Progenitor cell of endocrine pancreas (in vitro differentiated cells): ENCODE data around the gene CIB4. TPM values are rescaled to one million over a fixed set of nuclear protein-coding genes. Genes with fewer than 3 reads are reported as not detected.

Experiments used
- DNase-seq: peaks from one replicate; pipeline ENCODE4 v3.0.0; 2021; ENCODE audit warnings: low spot score; ENCODE audit not compliant: unreplicated experiment
- H3K27ac Mint-ChIP-seq: 2 replicates; pipeline ENCODE4 v1.8.0; 2021; ENCODE audit warnings: mild to moderate bottlenecking, moderate library complexity, mixed read lengths
- H3K27me3 Mint-ChIP-seq: 2 replicates; pipeline ENCODE4 v1.8.0; 2021; ENCODE audit warnings: mixed read lengths
- H3K36me3 Mint-ChIP-seq: 2 replicates; pipeline ENCODE4 v1.8.0; 2022; ENCODE audit warnings: mixed read lengths; ENCODE audit not compliant: insufficient read depth
- H3K4me1 Mint-ChIP-seq: 2 replicates; pipeline ENCODE4 v1.8.0; 2021; ENCODE audit warnings: low read depth, mixed read lengths
- H3K4me3 Mint-ChIP-seq: 2 replicates; pipeline ENCODE4 v1.8.0; 2021; ENCODE audit warnings: low read depth, mild to moderate bottlenecking, moderate library complexity, mixed read lengths
- H3K9me3 Mint-ChIP-seq: 2 replicates; pipeline ENCODE4 v1.8.0; 2021; ENCODE audit warnings: low read depth, mixed read lengths
- long read RNA-seq: library from polyadenylated mRNA; unstranded; transcript quantifications from one replicate; pipeline ENCODE4 v2.0.0, GENCODE V29; 2020
- total RNA-seq: library from RNA; stranded (reverse); gene quantifications from 2 replicates; pipeline ENCODE4 v1.2.1, GENCODE V29; 2021
- TF ChIP-seq, protein P1 (sequence below): fragments of 200-600 bp; sonication (generic); IDR thresholded peaks from one replicate; pipeline ENCODE4 v1.5.0; 2021; ENCODE audit warnings: antibody characterized with exemption, mild to moderate bottlenecking; ENCODE audit not compliant: unreplicated experiment

CIB4 gene
- not detected in 2 replicates for total RNA-seq
- long read RNA-seq = 0 reads

- peaks cover 18% of the 10 kb centered on the region for H3K27me3 Mint-ChIP-seq
- H3K4me1 Mint-ChIP-seq = peaks cover 10% of the 10 kb centered on the region
- H3K36me3 Mint-ChIP-seq = no peaks in the 10 kb centered on the region
- no peak for DNase-seq
- H3K4me3 Mint-ChIP-seq = no peak within 1 kb of the TSS
- no peaks in the 10 kb centered on the region for H3K9me3 Mint-ChIP-seq
- H3K27ac Mint-ChIP-seq = no peak within 1 kb of the TSS
- TF ChIP-seq, protein P1, sequence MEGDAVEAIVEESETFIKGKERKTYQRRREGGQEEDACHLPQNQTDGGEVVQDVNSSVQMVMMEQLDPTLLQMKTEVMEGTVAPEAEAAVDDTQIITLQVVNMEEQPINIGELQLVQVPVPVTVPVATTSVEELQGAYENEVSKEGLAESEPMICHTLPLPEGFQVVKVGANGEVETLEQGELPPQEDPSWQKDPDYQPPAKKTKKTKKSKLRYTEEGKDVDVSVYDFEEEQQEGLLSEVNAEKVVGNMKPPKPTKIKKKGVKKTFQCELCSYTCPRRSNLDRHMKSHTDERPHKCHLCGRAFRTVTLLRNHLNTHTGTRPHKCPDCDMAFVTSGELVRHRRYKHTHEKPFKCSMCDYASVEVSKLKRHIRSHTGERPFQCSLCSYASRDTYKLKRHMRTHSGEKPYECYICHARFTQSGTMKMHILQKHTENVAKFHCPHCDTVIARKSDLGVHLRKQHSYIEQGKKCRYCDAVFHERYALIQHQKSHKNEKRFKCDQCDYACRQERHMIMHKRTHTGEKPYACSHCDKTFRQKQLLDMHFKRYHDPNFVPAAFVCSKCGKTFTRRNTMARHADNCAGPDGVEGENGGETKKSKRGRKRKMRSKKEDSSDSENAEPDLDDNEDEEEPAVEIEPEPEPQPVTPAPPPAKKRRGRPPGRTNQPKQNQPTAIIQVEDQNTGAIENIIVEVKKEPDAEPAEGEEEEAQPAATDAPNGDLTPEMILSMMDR = no peak
Observed at GRCh38 chr2:26640781-26641564, at the start of gene CIB4. Gene CIB4 (minus strand): TSS chr2:26641366. CDS start chr2:26641314, 52 bp downstream.

GRCh38 chr2:26687801-26688200, 46.6 kb upstream of the CIB4 start:
- peaks cover 21% of the 10 kb centered on the region for H3K27me3 Mint-ChIP-seq
- no peaks in the 10 kb centered on the region for H3K9me3 Mint-ChIP-seq
- peak overlapping the region; percentile 47 for H3K4me3 Mint-ChIP-seq
- no peaks in the 10 kb centered on the region for H3K36me3 Mint-ChIP-seq
- H3K4me1 Mint-ChIP-seq = peaks cover 45% of the 10 kb centered on the region
- no peak for DNase-seq
- H3K27ac Mint-ChIP-seq = peak overlapping the region; percentile 96
- TF ChIP-seq, protein P1 = no peak

DNA sequence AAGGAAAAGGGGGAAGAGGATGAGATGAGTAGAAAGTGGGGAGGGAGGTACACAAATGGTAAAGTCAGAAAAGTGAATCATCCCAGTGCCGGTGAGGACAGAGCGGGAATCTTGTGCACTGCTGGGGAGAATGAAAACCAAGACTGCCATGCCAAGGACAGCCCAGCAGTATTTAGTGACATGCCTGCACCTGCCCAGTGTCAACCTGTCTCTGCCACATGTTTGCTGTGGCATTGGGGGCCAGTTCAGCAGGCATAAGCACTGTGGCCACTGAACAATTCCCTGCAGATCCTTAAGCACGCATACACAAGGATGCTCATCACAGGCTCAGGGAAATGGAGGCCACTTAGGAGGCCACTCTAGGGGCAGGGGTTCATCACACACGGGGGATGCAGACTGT, 46.2 kb upstream of the CIB4 start:
- no peak for DNase-seq
- peaks cover 23% of the 10 kb centered on the region for H3K27me3 Mint-ChIP-seq
- H3K4me1 Mint-ChIP-seq = peaks cover 45% of the 10 kb centered on the region
- H3K9me3 Mint-ChIP-seq = no peaks in the 10 kb centered on the region
- no peaks in the 10 kb centered on the region for H3K36me3 Mint-ChIP-seq
- H3K27ac Mint-ChIP-seq = peak overlapping the region; percentile 96
- TF ChIP-seq, protein P1 = no peak
- H3K4me3 Mint-ChIP-seq = no peak overlapping the region

GRCh38 chr2:26685989-26686839, 45.0 kb upstream of the CIB4 start:
- TF ChIP-seq, protein P1 = no peak
- DNase-seq = peak; percentile 48
- no peaks in the 10 kb centered on the region for H3K36me3 Mint-ChIP-seq
- no peaks in the 10 kb centered on the region for H3K9me3 Mint-ChIP-seq
- H3K27me3 Mint-ChIP-seq = peaks cover 20% of the 10 kb centered on the region
- peak overlapping the region; percentile 96 for H3K27ac Mint-ChIP-seq
- peaks cover 42% of the 10 kb centered on the region for H3K4me1 Mint-ChIP-seq
- H3K4me3 Mint-ChIP-seq = peak overlapping the region; percentile 22

DNA sequence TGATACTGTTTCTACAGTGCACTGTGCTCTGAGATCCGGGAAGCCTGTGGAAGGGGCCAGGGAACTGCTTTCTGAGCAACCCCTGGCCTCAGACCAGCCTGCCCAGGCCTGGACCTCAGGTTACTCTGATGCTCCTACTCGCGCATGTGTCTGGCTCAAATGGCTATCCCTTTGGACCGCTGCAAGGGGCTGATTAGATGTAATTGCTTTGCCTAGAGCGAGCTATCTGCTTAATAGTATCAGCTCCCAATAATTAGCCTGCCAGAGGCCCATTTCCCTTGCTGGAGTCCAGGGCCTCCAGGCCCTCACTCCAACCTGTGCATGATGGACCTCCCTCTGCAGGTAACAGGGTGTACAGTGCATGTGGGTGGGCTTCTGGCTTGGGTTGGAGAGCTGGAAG, 44.2 kb upstream of the CIB4 start:
- peaks cover 18% of the 10 kb centered on the region for H3K27me3 Mint-ChIP-seq
- H3K9me3 Mint-ChIP-seq = no peaks in the 10 kb centered on the region
- no peak for DNase-seq
- no peak overlapping the region for H3K4me3 Mint-ChIP-seq
- TF ChIP-seq, protein P1 = no peak
- no peaks in the 10 kb centered on the region for H3K36me3 Mint-ChIP-seq
- H3K27ac Mint-ChIP-seq = no peak overlapping the region
- peaks cover 42% of the 10 kb centered on the region for H3K4me1 Mint-ChIP-seq
